Nephron progenitor cell (in vitro differentiated cells): ENCODE data around the gene RCOR2.

Experiments used
- DNase-seq: peaks from one replicate; pipeline ENCODE4 v3.0.0; 2021
- H3K27ac Mint-ChIP-seq: 2 replicates; pipeline ENCODE4 v1.8.0; 2021; ENCODE audit warnings: mild to moderate bottlenecking, moderate library complexity, mixed read lengths
- H3K27me3 Mint-ChIP-seq: 2 replicates; pipeline ENCODE4 v1.8.0; 2021; ENCODE audit warnings: mild to moderate bottlenecking, low read depth, mixed read lengths; ENCODE audit not compliant: poor library complexity
- H3K36me3 Mint-ChIP-seq: 2 replicates; pipeline ENCODE4 v1.8.0; 2021; ENCODE audit warnings: low read depth, mixed read lengths
- H3K4me1 Mint-ChIP-seq: 2 replicates; pipeline ENCODE4 v1.8.0; 2021; ENCODE audit warnings: mixed read lengths
- H3K4me3 Mint-ChIP-seq: 2 replicates; pipeline ENCODE4 v1.8.0; 2021; ENCODE audit warnings: mild to moderate bottlenecking, moderate library complexity, mixed read lengths
- H3K9me3 Mint-ChIP-seq: 2 replicates; pipeline ENCODE4 v1.8.0; 2021; ENCODE audit warnings: mild to moderate bottlenecking, moderate library complexity, mixed read lengths
- CTCF ChIP-seq: fragments of 200-600 bp; sonication (generic); IDR thresholded peaks from 2 replicates; pipeline ENCODE4 v1.5.0; 2021; ENCODE audit warnings: antibody characterized with exemption

RCOR2 gene

GRCh38 chr11:63940786-63941185 is 23.8 kb upstream of the RCOR2 start:
- no peak overlapping the region for H3K27ac Mint-ChIP-seq
- peaks cover 82% of the 10 kb centered on the region for H3K4me1 Mint-ChIP-seq
- TF ChIP-seq CTCF, result no peak
- H3K9me3 Mint-ChIP-seq, result no peaks in the 10 kb centered on the region
- peak overlapping the region; percentile 89 for H3K4me3 Mint-ChIP-seq
- H3K27me3 Mint-ChIP-seq, result peaks cover 5% of the 10 kb centered on the region
- H3K36me3 Mint-ChIP-seq, result no peaks in the 10 kb centered on the region
- DNase-seq, result no peak

- H3K27me3 Mint-ChIP-seq, result no peaks in the 10 kb centered on the region
- peaks cover 79% of the 10 kb centered on the region for H3K4me1 Mint-ChIP-seq
- no peaks in the 10 kb centered on the region for H3K36me3 Mint-ChIP-seq
- TF ChIP-seq CTCF, result no peak
- H3K4me3 Mint-ChIP-seq, result peak overlapping the region; percentile 89
- H3K27ac Mint-ChIP-seq, result peak overlapping the region; percentile 86
- H3K9me3 Mint-ChIP-seq, result peaks cover 4% of the 10 kb centered on the region
- no peak for DNase-seq
Observed at GRCh38 chr11:63939397-63939891, 22.5 kb upstream of the RCOR2 start.

GRCh38 chr11:63938479-63939396 is 21.8 kb upstream of the RCOR2 start, which contains the start of gene NAA40:
Gene NAA40 (plus strand): TSS chr11:63939002. CDS start chr11:63939097, 95 bp downstream.
- no peak for TF ChIP-seq CTCF
- H3K9me3 Mint-ChIP-seq, result peaks cover 4% of the 10 kb centered on the region
- no peaks in the 10 kb centered on the region for H3K36me3 Mint-ChIP-seq
- H3K27ac Mint-ChIP-seq, result peak within 1 kb of the TSS; percentile 97
- DNase-seq, result peak; percentile 98
- peaks cover 75% of the 10 kb centered on the region for H3K4me1 Mint-ChIP-seq
- no peaks in the 10 kb centered on the region for H3K27me3 Mint-ChIP-seq
- H3K4me3 Mint-ChIP-seq, result peak within 1 kb of the TSS; percentile 89

- DNase-seq, result peak; percentile 36
- Mint-ChIP-seq H3K4me1 (peaks cover 66% of the 10 kb centered on the region), H3K36me3 (no peaks in the 10 kb centered on the region), H3K27ac (peak overlapping the region; percentile 97), H3K27me3 (no peaks in the 10 kb centered on the region), H3K9me3 (peaks cover 4% of the 10 kb centered on the region), H3K4me3 (peak overlapping the region; percentile 84)
- TF ChIP-seq CTCF, result no peak
Observed at GRCh38 chr11:63937713-63938478, 20.9 kb upstream of the RCOR2 start.

- Mint-ChIP-seq H3K4me1 (peaks cover 55% of the 10 kb centered on the region), H3K27ac (no peak overlapping the region), H3K9me3 (peaks cover 4% of the 10 kb centered on the region), H3K4me3 (no peak overlapping the region), H3K36me3 (no peaks in the 10 kb centered on the region), H3K27me3 (no peaks in the 10 kb centered on the region)
- no peak for TF ChIP-seq CTCF
- no peak for DNase-seq
Observed at GRCh38 chr11:63933459-63933858, 16.5 kb upstream of the RCOR2 start.
